CD4-positive, alpha-beta T cell treated with Interleukin-15 for 1 hour (primary cell): ENCODE measurements around the gene SH2D1B.

Source experiments
- DNase-seq: peaks from one replicate; pipeline ENCODE4 v3.0.0-alpha.2; 2020

Gene SH2D1B

GRCh38 chr1:162397943-162398560, 13.9 kb downstream of the SH2D1B start:
- DNase-seq: no peak

- DNase-seq: no peak
Observed at GRCh38 chr1:162397039-162397448, 14.9 kb downstream of the SH2D1B start.

GRCh38 chr1:162396201-162396906, 15.6 kb downstream of the SH2D1B start:
- DNase-seq: no peak

- no peak for DNase-seq
Observed at GRCh38 chr1:162391790-162392563, 20.0 kb downstream of the SH2D1B start.

- no peak for DNase-seq
Observed at GRCh38 chr1:162390396-162391185, 21.3 kb downstream of the SH2D1B start.

GRCh38 chr1:162389971-162390370, 22.0 kb downstream of the SH2D1B start:
- no peak for DNase-seq

GRCh38 chr1:162389021-162389818, 22.7 kb downstream of the SH2D1B start:
- DNase-seq: no peak

- DNase-seq: no peak
Observed at GRCh38 chr1:162388615-162389014, 23.3 kb downstream of the SH2D1B start.

GRCh38 chr1:162388083-162388594, 23.8 kb downstream of the SH2D1B start:
- no peak for DNase-seq

- DNase-seq: no peak
Observed at GRCh38 chr1:162387226-162388082, 24.5 kb downstream of the SH2D1B start.

- DNase-seq: no peak
Observed at GRCh38 chr1:162386292-162387225, 25.4 kb downstream of the SH2D1B start.

GRCh38 chr1:162385702-162386101, 26.2 kb downstream of the SH2D1B start:
- DNase-seq: no peak

GRCh38 chr1:162385280-162385623, 26.7 kb downstream of the SH2D1B start:
- DNase-seq: no peak

- DNase-seq: no peak
Observed at GRCh38 chr1:162384601-162385279, 27.2 kb downstream of the SH2D1B start.

- DNase-seq: no peak
Observed at GRCh38 chr1:162384116-162384515, 27.8 kb downstream of the SH2D1B start.

GRCh38 chr1:162383516-162383915, 28.4 kb downstream of the SH2D1B start:
- no peak for DNase-seq

GRCh38 chr1:162383091-162383490, 28.8 kb downstream of the SH2D1B start:
- DNase-seq: no peak

GRCh38 chr1:162381941-162382750, 29.8 kb downstream of the SH2D1B start:
- no peak for DNase-seq
